Panc1 (cell line): ENCODE data around the gene TAS1R2.

Experiments used
- CTCF ChIP-seq: fragments of 450-650 bp; IDR thresholded peaks from 2 replicates; pipeline ENCODE4 v1.5.1; 2017; ENCODE audit warnings: mild to moderate bottlenecking
- POLR2AphosphoS5 ChIP-seq: IDR thresholded peaks from 2 replicates; pipeline ENCODE4 v1.6.1; 2012; ENCODE audit warnings: mild to moderate bottlenecking, low read depth, low read length, moderate library complexity
- REST ChIP-seq, 2 experiments: IDR thresholded peaks; 2 replicates each; pipeline ENCODE4 v1.6.1; 2011 to 2012; ENCODE audit warnings: low read depth in 2 of 2, control low read depth in 1 of 2, low read length in 1 of 2, mild to moderate bottlenecking in 1 of 2, moderate library complexity in 1 of 2; ENCODE audit not compliant: insufficient read depth in 1 of 2
- SIN3A ChIP-seq: IDR thresholded peaks from 2 replicates; pipeline ENCODE4 v1.6.1; 2012; ENCODE audit warnings: low read depth, mild to moderate bottlenecking, low read length, moderate library complexity, borderline replicate concordance; ENCODE audit not compliant: insufficient read depth
- TCF7L2 ChIP-seq: IDR thresholded peaks from 2 replicates; pipeline ENCODE4 v1.6.1; 2011; ENCODE audit warnings: mild to moderate bottlenecking, low read depth, low read length, inconsistent platforms

GRCh38 chr1:18884727-18885126 lies 25.3 kb upstream of the TAS1R2 start:
- TF ChIP-seq CTCF, result no peak
- TF ChIP-seq POLR2AphosphoS5, result no peak
- no peak for TF ChIP-seq REST (IDR thresholded peaks at IDR 0.05; ENCODE audit: insufficient read depth in 1 of 2, low read depth in 2 of 2, low read length in 1 of 2)
- TF ChIP-seq SIN3A, result no peak
- no peak for TF ChIP-seq TCF7L2
